Spleen (tissue), 11 donors: ENCODE data around the gene NDUFAF4. TPM values are rescaled to one million over a fixed set of nuclear protein-coding genes. Genes with fewer than 3 reads are reported as not detected.

Experiments used
- DNase-seq: peaks from one replicate; pipeline ENCODE4 v3.0.0-alpha.2; 2020
- H3K27ac ChIP-seq, 8 donors: fragments of 200-600 bp; sonication (generic) in 7 of 8; 1 replicate in 4 of 8; 2 replicates in 4 of 8; pipeline versions ENCODE4 v1.5.0 to v1.8.0; 2016 to 2021; ENCODE audit warnings: inconsistent platforms in 4 of 8, mild to moderate bottlenecking in 4 of 8, moderate library complexity in 1 of 8
- H3K27me3 ChIP-seq, 7 donors: fragments of 200-600 bp; sonication (generic) in 6 of 7; replicated peaks in 1 of 7; 1 replicate in 4 of 7; 2 replicates in 3 of 7; pipeline versions ENCODE4 v1.5.0 to v1.8.0; 2016 to 2021; ENCODE audit warnings: inconsistent platforms in 3 of 7, mild to moderate bottlenecking in 1 of 7
- H3K36me3 ChIP-seq, 6 donors: fragments of 200-600 bp; sonication (generic) in 5 of 6; 1 replicate in 4 of 6; 2 replicates in 2 of 6; pipeline versions ENCODE4 v1.5.0 to v1.8.0; 2016 to 2021; ENCODE audit warnings: inconsistent platforms in 2 of 6
- H3K4me1 ChIP-seq, 6 donors: fragments of 200-600 bp; sonication (generic) in 5 of 6; 1 replicate in 3 of 6; 2 replicates in 3 of 6; pipeline versions ENCODE4 v1.5.0 to v1.8.0; 2016 to 2021; ENCODE audit warnings: inconsistent platforms in 3 of 6
- H3K4me3 ChIP-seq, 8 donors: fragments of 200-600 bp; sonication (generic) in 7 of 8; 1 replicate in 4 of 8; 2 replicates in 4 of 8; pipeline versions ENCODE4 v1.5.0 to v1.8.0; 2016 to 2021; ENCODE audit warnings: inconsistent platforms in 4 of 8, mild to moderate bottlenecking in 4 of 8, moderate library complexity in 2 of 8
- H3K9me3 ChIP-seq, 8 donors: fragments of 200-600 bp; sonication (generic) in 7 of 8; 1 replicate in 4 of 8; 2 replicates in 4 of 8; pipeline versions ENCODE4 v1.5.0 to v1.8.0; 2016 to 2021; ENCODE audit warnings: inconsistent platforms in 4 of 8
- POLR2A ChIP-seq, 3 donors: fragments of 450-650 bp; IDR thresholded peaks; one replicate each; pipeline ENCODE4 v1.5.1; 2017; ENCODE audit warnings: antibody characterized with exemption in 3 of 3, mild to moderate bottlenecking in 1 of 3
- POLR2AphosphoS5 ChIP-seq, 3 donors: sonication (generic); formaldehyde crosslinking; IDR thresholded peaks; one replicate each; pipeline ENCODE4 v1.5.1; 2017; ENCODE audit warnings: antibody characterized with exemption in 3 of 3
- WGBS, 5 donors: extraction: QIAGEN DNeasy Blood & Tissue Kit in 3 of 5; methylation state at CpG; one replicate each; pipeline versions ENCODE4 v1.1.5 to v1.1.7; 2013 to 2018; 5-methylcytosine and 5-hydroxymethylcytosine counted together
- intact Hi-C: fragments of 100-400 bp; cut with DNase I; formaldehyde crosslinking; loops from one replicate; pipeline ENCODE4 v1.15.0; 2023; ENCODE audit warnings: low total_unique reads
- polyA plus RNA-seq, 3 donors: library from polyadenylated mRNA; stranded (reverse); fragments of 200-250 nt; gene quantifications; one replicate each; pipeline ENCODE4 v1.2.1, GENCODE V29; 2013
- total RNA-seq, 7 donors: library from RNA; depleted of rRNA in 3 of 7; stranded (reverse); fragments of >200 nt in 3 of 7; fragmentation: NEBNext Ultra II Directional in 4 of 7; extraction: Animal tissue kit (Norgen Biotek cat#: 25700) in 4 of 7; gene quantifications; one replicate each; pipeline versions ENCODE4 v1.1.0 to v1.2.1, GENCODE V29; 2016 to 2021
- TF ChIP-seq, protein P1 (sequence below), 11 experiments: fragments of 200-600 bp in 7 of 11; fragments of 450-650 bp in 4 of 11; sonication (generic) in 4 of 11; IDR thresholded peaks in 8 of 11; conservative IDR thresholded peaks in 3 of 11; 1 replicate in 7 of 11; 2 replicates in 4 of 11; pipeline versions ENCODE4 v1.4.0 to v1.8.0; 2016 to 2021; ENCODE audit warnings: antibody characterized with exemption in 11 of 11, inconsistent platforms in 4 of 11, mild to moderate bottlenecking in 1 of 11
- donor health status: healthy with polysubstance abuse.
- donor health status: DM: no; HTN: no; CAD: no; lungs with moderate emphysema.
- donor health status: DM: no; HTN: no; CAD: no.
- donor health status: Bipolar disorder and iron deficiency.
- donor health status: healthy.
- donor health status: DM: no; HTN: no; CAD: no.
- donor health status: DM: yes; HTN: yes; CAD: no.

The NDUFAF4 gene
- total and polyA plus RNA-seq, 10 donors: 10.1 to 42.1 (median 31.9) TPM

DNA sequence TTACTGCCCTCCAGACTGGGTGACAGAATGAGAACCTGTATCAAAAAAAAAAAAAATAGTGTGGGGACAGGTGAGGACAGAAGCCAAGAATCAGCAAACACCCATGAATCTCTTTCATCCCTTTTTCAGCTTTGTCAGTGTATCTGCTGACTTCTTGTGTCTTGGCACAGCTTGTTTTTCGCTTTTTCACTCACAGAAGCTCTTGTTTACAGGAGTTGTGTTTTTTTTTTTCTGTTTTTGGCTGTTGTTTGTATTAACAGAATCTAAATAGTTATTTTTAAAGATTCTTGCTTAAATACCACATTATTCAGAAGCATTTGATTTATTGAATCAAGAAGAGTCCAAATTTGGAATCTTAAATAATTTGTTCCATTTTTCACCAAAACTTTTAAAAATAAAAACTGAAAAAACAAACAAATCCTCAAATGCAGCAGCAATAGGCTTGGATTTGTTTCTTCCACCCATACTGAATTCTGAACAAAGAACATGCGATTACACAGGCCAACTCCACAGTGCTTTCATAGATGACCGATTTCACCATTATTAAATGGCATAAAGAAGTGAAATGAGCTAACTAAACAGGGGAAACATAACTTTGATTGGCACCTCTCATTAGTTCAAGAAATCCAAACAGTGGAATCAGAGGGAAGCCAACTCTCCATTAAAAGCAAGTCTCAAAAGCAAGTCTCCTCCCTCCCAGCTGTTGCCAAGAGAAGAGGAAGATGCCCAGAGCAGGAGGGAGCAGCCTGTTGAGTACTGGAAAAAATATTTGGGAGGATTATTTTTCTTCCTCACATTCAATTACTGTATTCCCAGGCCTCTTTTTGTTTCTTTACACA, 33.3 kb downstream of the NDUFAF4 start:
- DNase-seq: no peak
- 30 to 88% (median 63%) methylated on average over 3 of the region's 3 CpGs for WGBS, 5 donors
- Histone ChIP-seq H3K9me3 (peaks cover 0 to 5% (median 0%) of the 10 kb centered on the region in 8 donors), H3K27ac (no peak overlapping the region), H3K4me3 (no peak overlapping the region), H3K36me3 (no peaks in the 10 kb centered on the region), H3K27me3 (peaks cover 0 to 16% (median 0%) of the 10 kb centered on the region in 7 donors), H3K4me1 (no peaks in the 10 kb centered on the region)
- intact Hi-C loops: no loop called here
- TF ChIP-seq POLR2AphosphoS5 (IDR thresholded peaks at IDR 0.05): no peak
- TF ChIP-seq, protein P1, sequence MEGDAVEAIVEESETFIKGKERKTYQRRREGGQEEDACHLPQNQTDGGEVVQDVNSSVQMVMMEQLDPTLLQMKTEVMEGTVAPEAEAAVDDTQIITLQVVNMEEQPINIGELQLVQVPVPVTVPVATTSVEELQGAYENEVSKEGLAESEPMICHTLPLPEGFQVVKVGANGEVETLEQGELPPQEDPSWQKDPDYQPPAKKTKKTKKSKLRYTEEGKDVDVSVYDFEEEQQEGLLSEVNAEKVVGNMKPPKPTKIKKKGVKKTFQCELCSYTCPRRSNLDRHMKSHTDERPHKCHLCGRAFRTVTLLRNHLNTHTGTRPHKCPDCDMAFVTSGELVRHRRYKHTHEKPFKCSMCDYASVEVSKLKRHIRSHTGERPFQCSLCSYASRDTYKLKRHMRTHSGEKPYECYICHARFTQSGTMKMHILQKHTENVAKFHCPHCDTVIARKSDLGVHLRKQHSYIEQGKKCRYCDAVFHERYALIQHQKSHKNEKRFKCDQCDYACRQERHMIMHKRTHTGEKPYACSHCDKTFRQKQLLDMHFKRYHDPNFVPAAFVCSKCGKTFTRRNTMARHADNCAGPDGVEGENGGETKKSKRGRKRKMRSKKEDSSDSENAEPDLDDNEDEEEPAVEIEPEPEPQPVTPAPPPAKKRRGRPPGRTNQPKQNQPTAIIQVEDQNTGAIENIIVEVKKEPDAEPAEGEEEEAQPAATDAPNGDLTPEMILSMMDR (IDR thresholded peaks at IDR 0.05 in 8 of 11, conservative IDR thresholded peaks at IDR 0.05 in 3 of 11): no peak
- TF ChIP-seq POLR2A (IDR thresholded peaks at IDR 0.05): no peak

DNA sequence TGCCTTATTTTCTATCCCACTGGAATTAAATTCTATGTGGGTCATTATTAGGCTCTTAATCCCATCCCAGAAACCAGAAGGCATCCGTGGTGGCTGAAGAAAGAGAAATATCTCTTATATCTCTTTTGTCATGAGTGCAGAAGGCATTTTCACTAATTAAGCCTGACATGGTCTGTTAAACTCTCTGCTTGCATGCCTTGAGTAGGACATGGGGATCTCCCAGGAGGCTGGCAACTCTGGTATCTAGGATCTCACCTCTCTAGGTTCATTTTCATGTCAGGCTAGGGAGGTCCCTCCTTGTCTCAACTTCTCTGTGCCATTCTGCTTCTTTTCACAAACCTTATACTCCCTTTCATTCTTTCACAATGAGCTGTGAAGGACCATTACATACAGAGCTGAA, 35.1 kb downstream of the NDUFAF4 start:
- no peak for TF ChIP-seq POLR2A (IDR thresholded peaks at IDR 0.05)
- peaks cover 0 to 5% (median 0%) of the 10 kb centered on the region in 8 donors for H3K9me3 ChIP-seq
- intact Hi-C loops: no loop called here

DNA sequence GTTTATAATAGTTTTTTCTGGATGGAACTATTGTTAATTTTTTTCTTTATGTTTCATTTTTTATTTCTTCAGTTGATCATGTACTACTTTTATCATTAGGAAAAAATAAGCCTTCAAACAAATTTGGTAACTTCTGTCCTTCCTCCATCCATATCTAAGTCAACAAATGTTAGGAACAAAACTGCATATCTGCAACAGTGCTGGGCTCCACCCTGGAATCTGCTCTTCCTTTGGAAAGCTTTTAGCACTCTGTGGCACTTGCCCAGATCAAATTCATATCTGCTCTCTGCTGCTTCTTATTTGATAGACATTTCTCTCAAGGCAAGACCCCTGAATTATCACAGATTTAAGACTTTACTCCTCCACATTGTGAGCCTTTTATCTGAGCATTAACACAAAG, 36.1 kb downstream of the NDUFAF4 start:
- TF ChIP-seq POLR2A (IDR thresholded peaks at IDR 0.05): no peak
- TF ChIP-seq, protein P1 (IDR thresholded peaks at IDR 0.05 in 8 of 11, conservative IDR thresholded peaks at IDR 0.05 in 3 of 11): no peak
- no peak for TF ChIP-seq POLR2AphosphoS5 (IDR thresholded peaks at IDR 0.05)
- no peaks in the 10 kb centered on the region for H3K4me1 ChIP-seq
- H3K4me3 ChIP-seq: no peak overlapping the region
- peaks cover 0 to 16% (median 0%) of the 10 kb centered on the region in 7 donors for H3K27me3 ChIP-seq
- intact Hi-C loops: no loop called here
- H3K9me3 ChIP-seq: peaks cover 0 to 5% (median 0%) of the 10 kb centered on the region in 8 donors
- no peaks in the 10 kb centered on the region for H3K36me3 ChIP-seq
- H3K27ac ChIP-seq: no peak overlapping the region
- no peak for DNase-seq

More for the DNA sequence above, 35.1 kb downstream of the NDUFAF4 start:
- H3K27me3 ChIP-seq: peaks cover 0 to 16% (median 0%) of the 10 kb centered on the region in 7 donors
- H3K4me1 ChIP-seq: no peaks in the 10 kb centered on the region
- DNase-seq: no peak
- no peak overlapping the region for H3K27ac ChIP-seq
- no peaks in the 10 kb centered on the region for H3K36me3 ChIP-seq
- 36 to 90% (median 58%) methylated on average over 1 of the region's 1 CpG for WGBS, 5 donors
- H3K4me3 ChIP-seq: no peak overlapping the region

DNA sequence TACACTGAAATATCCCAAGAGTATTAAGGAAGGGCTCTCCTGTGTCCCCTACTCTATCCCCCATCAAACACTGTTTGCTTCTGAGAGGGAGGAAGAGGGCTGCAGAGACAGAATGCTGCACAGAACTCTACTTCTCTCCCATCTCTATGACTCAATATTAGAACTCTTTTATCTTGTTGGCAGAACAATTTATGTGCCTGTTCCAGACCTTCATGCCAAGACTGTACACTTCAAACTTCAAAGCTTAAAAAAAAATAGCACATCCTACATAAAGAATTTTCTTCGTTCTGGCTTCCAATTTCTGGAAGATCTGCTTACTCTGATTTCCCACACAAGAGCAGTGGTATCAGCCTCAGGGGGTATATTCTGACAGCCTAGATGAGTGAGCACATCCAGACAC, 40.8 kb downstream of the NDUFAF4 start:
- Histone ChIP-seq H3K4me1 (no peaks in the 10 kb centered on the region), H3K27ac (no peak overlapping the region), H3K4me3 (no peak overlapping the region), H3K36me3 (no peaks in the 10 kb centered on the region), H3K9me3 (peaks cover 0 to 5% (median 0%) of the 10 kb centered on the region in 8 donors), H3K27me3 (peaks cover 0 to 4% (median 0%) of the 10 kb centered on the region in 7 donors)
- DNase-seq: no peak
- TF ChIP-seq POLR2A (IDR thresholded peaks at IDR 0.05) (no peak), POLR2AphosphoS5 (IDR thresholded peaks at IDR 0.05) (no peak)
- TF ChIP-seq, protein P1 (IDR thresholded peaks at IDR 0.05 in 8 of 11, conservative IDR thresholded peaks at IDR 0.05 in 3 of 11): no peak
- intact Hi-C loops: no loop called here
- 81 to 95% (median 87%) methylated on average over 1 of the region's 1 CpG for WGBS, 5 donors
